ENCODE results near the gene AS3MT. TPM values are rescaled to one million over a fixed set of nuclear protein-coding genes. Genes with fewer than 3 reads are reported as not detected.
"Not testable (repeated sequence)": the region's sequence is repeated elsewhere in the genome, so short reads cannot be mapped to it uniquely, and the experiment has no call there.

AS3MT gene
- total and polyA plus RNA-seq, 9 donors, result 1.5 to 32.8 (median 5.3) TPM

DNA sequence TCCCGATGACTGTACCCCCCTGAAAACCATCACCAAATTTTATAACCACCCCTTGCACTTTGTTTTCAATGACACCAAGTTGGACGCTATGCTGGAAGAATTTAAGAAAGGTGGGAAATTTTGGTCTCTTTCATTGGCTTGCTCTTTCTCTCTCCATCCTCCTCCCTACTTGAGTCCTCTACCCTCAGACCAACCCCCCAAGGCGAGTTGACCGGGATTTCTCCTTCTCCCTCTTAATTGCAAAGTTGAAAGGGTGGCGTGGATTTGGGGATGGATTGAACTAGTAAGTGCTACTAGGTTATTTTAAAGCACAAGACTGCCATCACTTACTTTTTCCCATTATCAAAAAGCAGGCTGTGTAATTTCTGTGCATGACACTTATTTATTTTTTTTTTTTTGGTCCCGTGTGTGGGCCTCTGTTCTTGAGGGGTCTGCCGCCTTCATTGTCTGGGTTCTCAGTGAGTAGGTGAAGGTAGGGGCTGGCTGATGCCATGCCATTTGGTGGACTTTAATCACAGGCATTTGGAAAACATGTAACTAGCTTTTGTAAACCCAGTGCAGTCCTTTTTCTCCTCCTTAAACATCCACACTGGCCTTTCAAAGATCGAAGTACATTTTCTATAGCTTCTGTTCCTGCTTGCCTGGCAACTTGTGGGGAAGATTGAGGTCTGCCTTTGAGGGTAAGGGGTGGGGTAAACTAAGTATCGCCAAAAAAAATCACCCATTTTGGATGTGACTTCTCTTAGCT is 50.9 kb downstream of the AS3MT start:
- WGBS, 3 donors, result 5 to 23% (median 13%) methylated on average over 9 of the region's 9 CpGs
- H3K36me3 ChIP-seq, result no peaks in the 10 kb centered on the region
- no peaks in the 10 kb centered on the region for H3K27me3 ChIP-seq
- intact Hi-C loops (cut with DNase I), result loop anchor here in 3 of 4 donors (5.0 to 10.0 kb wide), 4 partner anchors 132 to 327 kb away; partner anchors contain the start of gene RPEL1 (in 3 of the 3)
- DNase-seq, result no peak
- TF ChIP-seq POLR2A (IDR thresholded peaks at IDR 0.05) (no peak), EP300 (IDR thresholded peaks at IDR 0.05) (no peak)
- TF ChIP-seq, protein P1, sequence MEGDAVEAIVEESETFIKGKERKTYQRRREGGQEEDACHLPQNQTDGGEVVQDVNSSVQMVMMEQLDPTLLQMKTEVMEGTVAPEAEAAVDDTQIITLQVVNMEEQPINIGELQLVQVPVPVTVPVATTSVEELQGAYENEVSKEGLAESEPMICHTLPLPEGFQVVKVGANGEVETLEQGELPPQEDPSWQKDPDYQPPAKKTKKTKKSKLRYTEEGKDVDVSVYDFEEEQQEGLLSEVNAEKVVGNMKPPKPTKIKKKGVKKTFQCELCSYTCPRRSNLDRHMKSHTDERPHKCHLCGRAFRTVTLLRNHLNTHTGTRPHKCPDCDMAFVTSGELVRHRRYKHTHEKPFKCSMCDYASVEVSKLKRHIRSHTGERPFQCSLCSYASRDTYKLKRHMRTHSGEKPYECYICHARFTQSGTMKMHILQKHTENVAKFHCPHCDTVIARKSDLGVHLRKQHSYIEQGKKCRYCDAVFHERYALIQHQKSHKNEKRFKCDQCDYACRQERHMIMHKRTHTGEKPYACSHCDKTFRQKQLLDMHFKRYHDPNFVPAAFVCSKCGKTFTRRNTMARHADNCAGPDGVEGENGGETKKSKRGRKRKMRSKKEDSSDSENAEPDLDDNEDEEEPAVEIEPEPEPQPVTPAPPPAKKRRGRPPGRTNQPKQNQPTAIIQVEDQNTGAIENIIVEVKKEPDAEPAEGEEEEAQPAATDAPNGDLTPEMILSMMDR (IDR thresholded peaks at IDR 0.05), result no peak
- no peaks in the 10 kb centered on the region for H3K9me3 ChIP-seq
- H3K4me1 ChIP-seq (ENCODE audit: insufficient read depth), result peaks cover 7% of the 10 kb centered on the region
- no peak overlapping the region for H3K27ac ChIP-seq
- H3K4me3 ChIP-seq, result peak overlapping the region; percentile 85

DNA sequence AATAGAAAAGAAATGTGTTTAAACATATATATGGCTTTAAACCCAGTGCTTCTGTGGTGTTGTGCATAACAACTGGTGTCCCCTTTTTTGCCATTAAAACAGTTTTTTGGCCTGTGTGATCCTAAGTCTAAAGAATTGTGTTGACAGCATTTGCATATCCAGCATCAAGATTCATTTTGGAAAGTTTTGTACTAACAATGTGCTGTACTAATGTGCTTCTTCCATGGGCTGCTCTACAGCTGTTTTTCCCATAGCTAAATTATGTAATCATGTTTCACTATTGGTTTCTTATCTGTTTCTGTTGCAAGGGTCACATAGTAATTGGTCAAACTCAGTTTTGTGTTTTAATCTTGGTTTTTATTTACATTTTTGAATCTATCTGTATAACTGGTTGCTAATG is 54.3 kb downstream of the AS3MT start:
- no peak overlapping the region for H3K4me3 ChIP-seq

DNA sequence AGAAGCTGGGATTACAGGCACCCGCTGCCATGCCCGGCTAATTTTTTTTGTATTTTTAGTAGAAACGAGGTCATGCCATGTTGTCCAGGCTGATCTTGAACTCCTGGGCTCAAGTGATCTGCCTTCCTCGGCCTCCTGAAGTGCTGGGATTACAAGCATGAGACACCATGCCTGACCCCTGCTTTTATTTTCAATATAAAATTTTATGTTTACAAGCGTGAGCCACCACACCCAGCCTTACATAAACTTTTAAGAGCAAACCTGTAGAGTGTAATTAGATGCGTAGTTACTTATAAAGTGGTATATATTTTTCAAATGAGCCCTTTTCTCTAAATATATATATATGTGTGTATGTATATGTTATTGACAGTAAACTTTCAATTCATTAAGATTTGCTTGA is 57.6 kb downstream of the AS3MT start:
- DNase-seq, result no peak
- Histone ChIP-seq H3K27ac (no peak overlapping the region), H3K4me3 (no peak overlapping the region), H3K36me3 (no peaks in the 10 kb centered on the region), H3K27me3 (no peaks in the 10 kb centered on the region), H3K4me1 (ENCODE audit: insufficient read depth) (peaks cover 6% of the 10 kb centered on the region), H3K9me3 (no peaks in the 10 kb centered on the region)
- intact Hi-C loops (cut with DNase I), result no loop called here
- 88 to 89% (median 88%) methylated on average over 6 of the region's 6 CpGs for WGBS, 3 donors
- TF ChIP-seq EP300 (IDR thresholded peaks at IDR 0.05), result no peak
- TF ChIP-seq POLR2A (IDR thresholded peaks at IDR 0.05), result no peak

More for the DNA sequence above, 54.3 kb downstream of the AS3MT start:
- Histone ChIP-seq H3K27me3 (no peaks in the 10 kb centered on the region), H3K36me3 (no peaks in the 10 kb centered on the region), H3K4me1 (ENCODE audit: insufficient read depth) (peaks cover 6% of the 10 kb centered on the region), H3K27ac (no peak overlapping the region), H3K9me3 (no peaks in the 10 kb centered on the region)
- TF ChIP-seq EP300 (IDR thresholded peaks at IDR 0.05), result no peak
- intact Hi-C loops (cut with DNase I), result no loop called here
- no peak for DNase-seq

DNA sequence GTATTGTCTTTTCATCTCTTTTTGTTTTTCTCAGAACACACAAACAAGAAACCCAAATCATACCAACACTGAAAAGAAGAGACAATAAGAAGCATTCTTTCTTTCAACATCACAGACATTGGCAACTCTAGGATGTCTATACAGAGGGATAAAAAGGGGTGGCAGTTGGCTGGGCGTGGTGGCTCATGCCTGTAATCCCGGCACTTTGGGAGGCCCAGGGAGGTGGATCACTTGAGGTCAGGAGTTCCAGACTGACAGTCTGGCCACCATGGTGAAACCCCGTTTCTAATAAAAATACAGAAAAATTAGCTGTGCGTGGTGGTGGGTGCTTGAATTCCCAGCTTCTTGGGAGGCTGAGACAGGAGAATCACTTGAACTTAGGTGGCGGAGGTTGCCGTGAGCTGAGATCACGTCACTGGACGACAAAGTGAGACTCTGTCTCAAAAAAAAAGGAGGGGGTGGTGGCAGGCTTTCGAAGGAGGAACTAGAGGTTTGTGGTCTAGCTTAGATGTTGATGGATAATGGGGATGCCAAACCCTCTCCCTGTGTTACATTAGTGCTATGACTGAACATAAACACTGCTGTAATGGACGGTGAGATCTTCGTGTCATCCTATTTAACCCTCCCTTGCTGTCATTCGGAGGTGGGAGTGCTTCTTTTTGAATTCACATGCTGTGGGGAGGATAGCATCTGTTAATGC is 58.2 kb downstream of the AS3MT start:
- peaks cover 5% of the 10 kb centered on the region for H3K4me1 ChIP-seq (ENCODE audit: insufficient read depth)
- TF ChIP-seq EP300 (IDR thresholded peaks at IDR 0.05) (no peak), POLR2A (IDR thresholded peaks at IDR 0.05) (no peak)
- TF ChIP-seq, protein P1 (IDR thresholded peaks at IDR 0.05), result no peak
- WGBS, 3 donors, result 84 to 90% (median 89%) methylated on average over 12 of the region's 12 CpGs
- no peak overlapping the region for H3K4me3 ChIP-seq
- DNase-seq, result no peak
- no peak overlapping the region for H3K27ac ChIP-seq
- no peaks in the 10 kb centered on the region for H3K9me3 ChIP-seq
- H3K27me3 ChIP-seq, result no peaks in the 10 kb centered on the region
- H3K36me3 ChIP-seq, result no peaks in the 10 kb centered on the region
- intact Hi-C loops (cut with DNase I), result no loop called here

DNA sequence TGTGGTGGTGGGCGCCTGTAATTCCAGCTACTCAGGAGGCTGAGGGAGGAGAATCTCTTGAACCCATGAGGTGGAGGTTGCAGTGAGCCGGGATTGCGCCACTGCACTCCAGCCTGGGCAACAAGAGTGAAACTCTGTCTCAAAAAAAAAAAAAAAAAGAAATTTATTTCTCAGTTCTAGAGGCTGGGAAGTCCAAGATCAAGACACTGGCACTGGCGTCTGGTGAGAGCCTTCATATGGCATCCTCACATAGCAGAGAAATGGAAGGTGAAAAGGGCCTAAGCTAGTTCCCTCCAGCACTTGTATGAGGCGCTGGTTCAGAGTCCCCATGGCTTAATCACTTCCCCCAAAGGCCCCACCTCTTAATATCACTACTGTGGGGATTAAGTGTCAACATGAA is 59.2 kb downstream of the AS3MT start:
- H3K27ac ChIP-seq; H3K36me3 ChIP-seq; H3K27me3 ChIP-seq; intact Hi-C loops (cut with DNase I); DNase-seq; H3K4me1 ChIP-seq (ENCODE audit: insufficient read depth); H3K4me3 ChIP-seq; H3K9me3 ChIP-seq: not testable (repeated sequence)
- WGBS, 3 donors, result 96 to 98% (median 97%) methylated on average over 5 of the region's 5 CpGs

DNA sequence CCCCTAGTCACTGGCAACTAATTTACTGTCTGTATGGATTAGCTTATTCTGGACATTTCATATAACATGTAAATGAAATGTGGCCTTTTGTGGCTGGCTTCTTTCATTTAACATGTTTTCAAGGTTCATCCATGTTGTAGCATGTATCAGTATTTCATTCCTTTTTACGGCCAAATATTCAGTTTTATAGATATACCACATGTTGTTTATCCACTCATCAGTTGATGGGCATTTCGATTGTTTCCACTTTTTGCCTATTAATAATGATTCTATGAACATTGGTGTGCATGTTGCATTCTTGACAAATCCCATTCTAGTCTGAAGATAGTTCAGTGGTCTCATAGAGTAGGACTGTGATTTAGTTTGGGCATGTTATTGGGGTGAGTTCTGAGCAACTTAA is 61.5 kb downstream of the AS3MT start:
- Histone ChIP-seq H3K9me3 (no peaks in the 10 kb centered on the region), H3K4me3 (no peak overlapping the region), H3K27me3 (no peaks in the 10 kb centered on the region), H3K27ac (no peak overlapping the region), H3K36me3 (no peaks in the 10 kb centered on the region), H3K4me1 (ENCODE audit: insufficient read depth) (no peaks in the 10 kb centered on the region)
- intact Hi-C loops (cut with DNase I), result no loop called here
- 94 to 96% (median 95%) methylated on average over 2 of the region's 2 CpGs for WGBS, 3 donors
- no peak for DNase-seq
- TF ChIP-seq EP300 (IDR thresholded peaks at IDR 0.05) (no peak), POLR2A (IDR thresholded peaks at IDR 0.05) (no peak)
- TF ChIP-seq, protein P1 (IDR thresholded peaks at IDR 0.05), result no peak

Data from ovary (tissue), 9 donors.